Measurements from ENCODE around the gene GPR18. TPM values are rescaled to one million over a fixed set of nuclear protein-coding genes. Genes with fewer than 3 reads are reported as not detected.

Gene GPR18
- total and polyA plus RNA-seq, 2 donors (not counting 1 experiment from before 2014, with no cell fraction given): not detected

- Histone ChIP-seq H3K36me3 (ENCODE audit: control insufficient read depth, insufficient read depth, low read length) (no peaks in the 10 kb centered on the region), H3K4me1 (ENCODE audit: control insufficient read depth, extremely low read depth, insufficient read depth, low read length) (no peaks in the 10 kb centered on the region), H3K9ac (ENCODE audit: insufficient read depth, low read length) (no peak overlapping the region), H3K27ac (ENCODE audit: insufficient read depth, low read length) (no peak overlapping the region), H3K4me3 (replicated peaks in 1 of 4; ENCODE audit: control extremely low read depth in 1 of 4, insufficient read depth in 1 of 4, low read depth in 3 of 4, low read length in 4 of 4) (no peak overlapping the region), H3K9me3 (ENCODE audit: control insufficient read depth, insufficient read depth, low read depth, low read length) (no peaks in the 10 kb centered on the region), H3K79me2 (ENCODE audit: control insufficient read depth, insufficient read depth, low read length) (no peaks in the 10 kb centered on the region), H3K27me3 (ENCODE audit: control insufficient read depth, insufficient read depth, low read length) (no peaks in the 10 kb centered on the region), H2AFZ (ENCODE audit: low read length) (no peak overlapping the region), H4K20me1 (ENCODE audit: control insufficient read depth, extremely low read depth, insufficient read depth, low read length) (no peaks in the 10 kb centered on the region), H3K4me2 (ENCODE audit: extremely low read depth, insufficient read depth, low read length) (no peak overlapping the region)
- DNase-seq (ENCODE audit: low read depth in 2 of 2): peak in 1 of 2 donors; percentile 55
- no peak for TF ChIP-seq EZH2 (IDR thresholded peaks at IDR 0.05; ENCODE audit: low read length, missing control alignments)
- TF ChIP-seq CTCF (conservative IDR thresholded peaks at IDR 0.05 in 1 of 2, IDR thresholded peaks at IDR 0.05 in 1 of 2; ENCODE audit: low read depth in 1 of 2, low read length in 2 of 2): no peak
These were observed 22.0 kb upstream of the GPR18 start for GRCh38 chr13:99280166-99280565.

GRCh38 chr13:99279637-99280036, 21.5 kb upstream of the GPR18 start:
- Histone ChIP-seq H3K4me3 (replicated peaks in 1 of 4; ENCODE audit: control extremely low read depth in 1 of 4, insufficient read depth in 1 of 4, low read depth in 3 of 4, low read length in 4 of 4) (no peak overlapping the region), H3K4me1 (ENCODE audit: control insufficient read depth, extremely low read depth, insufficient read depth, low read length) (no peaks in the 10 kb centered on the region), H3K9ac (ENCODE audit: insufficient read depth, low read length) (no peak overlapping the region), H2AFZ (ENCODE audit: low read length) (no peak overlapping the region), H3K27ac (ENCODE audit: insufficient read depth, low read length) (no peak overlapping the region), H4K20me1 (ENCODE audit: control insufficient read depth, extremely low read depth, insufficient read depth, low read length) (peaks cover 2% of the 10 kb centered on the region), H3K27me3 (ENCODE audit: control insufficient read depth, insufficient read depth, low read length) (no peaks in the 10 kb centered on the region), H3K79me2 (ENCODE audit: control insufficient read depth, insufficient read depth, low read length) (no peaks in the 10 kb centered on the region), H3K36me3 (ENCODE audit: control insufficient read depth, insufficient read depth, low read length) (no peaks in the 10 kb centered on the region), H3K4me2 (ENCODE audit: extremely low read depth, insufficient read depth, low read length) (no peak overlapping the region), H3K9me3 (ENCODE audit: control insufficient read depth, insufficient read depth, low read depth, low read length) (no peaks in the 10 kb centered on the region)
- TF ChIP-seq CTCF (conservative IDR thresholded peaks at IDR 0.05 in 1 of 2, IDR thresholded peaks at IDR 0.05 in 1 of 2; ENCODE audit: low read depth in 1 of 2, low read length in 2 of 2): no peak
- TF ChIP-seq EZH2 (IDR thresholded peaks at IDR 0.05; ENCODE audit: low read length, missing control alignments): no peak
- DNase-seq (ENCODE audit: low read depth in 2 of 2): no peak

GRCh38 chr13:99278843-99279242, 20.7 kb upstream of the GPR18 start:
- H3K36me3 ChIP-seq (ENCODE audit: control insufficient read depth, insufficient read depth, low read length): no peaks in the 10 kb centered on the region
- H3K79me2 ChIP-seq (ENCODE audit: control insufficient read depth, insufficient read depth, low read length): no peaks in the 10 kb centered on the region
- H3K9ac ChIP-seq (ENCODE audit: insufficient read depth, low read length): no peak overlapping the region
- TF ChIP-seq CTCF (conservative IDR thresholded peaks at IDR 0.05 in 1 of 2, IDR thresholded peaks at IDR 0.05 in 1 of 2; ENCODE audit: low read depth in 1 of 2, low read length in 2 of 2) (no peak), EZH2 (IDR thresholded peaks at IDR 0.05; ENCODE audit: low read length, missing control alignments) (no peak)
- H2AFZ ChIP-seq (ENCODE audit: low read length): no peak overlapping the region
- H3K27ac ChIP-seq (ENCODE audit: insufficient read depth, low read length): no peak overlapping the region
- no peak for DNase-seq (ENCODE audit: low read depth in 2 of 2)
- no peaks in the 10 kb centered on the region for H3K9me3 ChIP-seq (ENCODE audit: control insufficient read depth, insufficient read depth, low read depth, low read length)
- peaks cover 2% of the 10 kb centered on the region for H4K20me1 ChIP-seq (ENCODE audit: control insufficient read depth, extremely low read depth, insufficient read depth, low read length)
- H3K4me3 ChIP-seq (replicated peaks in 1 of 4; ENCODE audit: control extremely low read depth in 1 of 4, insufficient read depth in 1 of 4, low read depth in 3 of 4, low read length in 4 of 4): no peak overlapping the region
- no peaks in the 10 kb centered on the region for H3K27me3 ChIP-seq (ENCODE audit: control insufficient read depth, insufficient read depth, low read length)
- no peaks in the 10 kb centered on the region for H3K4me1 ChIP-seq (ENCODE audit: control insufficient read depth, extremely low read depth, insufficient read depth, low read length)
- H3K4me2 ChIP-seq (ENCODE audit: extremely low read depth, insufficient read depth, low read length): no peak overlapping the region

Data from fibroblast of lung (primary cell).